H9 (cell line): ENCODE results near the gene PLD3. TPM values are rescaled to one million over a fixed set of nuclear protein-coding genes. Genes with fewer than 3 reads are reported as not detected.

Source experiments
- DNase-seq: peaks from one replicate; pipeline ENCODE4 v3.0.0-alpha.2; 2017
- H2AFZ ChIP-seq: one replicate; pipeline ENCODE4 v1.6.1; 2013; ENCODE audit warnings: mild to moderate bottlenecking, low read length, control low read depth, moderate library complexity
- H2AK5ac ChIP-seq: 2 replicates; pipeline ENCODE4 v1.6.1; 2013; ENCODE audit warnings: low read length, control low read depth, mixed read lengths; ENCODE audit not compliant: insufficient read length
- H2BK120ac ChIP-seq: one replicate; pipeline ENCODE4 v1.6.1; 2013; ENCODE audit warnings: low read depth, mild to moderate bottlenecking, low read length, control low read depth, inconsistent platforms; ENCODE audit not compliant: poor library complexity, severe bottlenecking
- H2BK12ac ChIP-seq: 2 replicates; pipeline ENCODE4 v1.6.1; 2013; ENCODE audit warnings: low read length, control low read depth, mixed read lengths, low read depth; ENCODE audit not compliant: insufficient read length
- H2BK15ac ChIP-seq: 2 replicates; pipeline ENCODE4 v1.6.1; 2013; ENCODE audit warnings: low read depth, low read length, control low read depth
- H2BK20ac ChIP-seq: one replicate; pipeline ENCODE4 v1.6.1; 2013; ENCODE audit warnings: low read depth, mild to moderate bottlenecking, low read length, control low read depth, inconsistent platforms; ENCODE audit not compliant: poor library complexity, severe bottlenecking
- H2BK5ac ChIP-seq: 2 replicates; pipeline ENCODE4 v1.6.1; 2013; ENCODE audit warnings: low read length, control low read depth, mixed read lengths; ENCODE audit not compliant: insufficient read length
- H3K14ac ChIP-seq: 2 replicates; pipeline ENCODE4 v1.6.1; 2013; ENCODE audit warnings: low read length, control low read depth; ENCODE audit not compliant: insufficient read depth
- H3K18ac ChIP-seq: 2 replicates; pipeline ENCODE4 v1.6.1; 2013; ENCODE audit warnings: low read depth, mild to moderate bottlenecking, mixed read lengths, low read length, control low read depth; ENCODE audit not compliant: insufficient read length
- H3K23ac ChIP-seq: 2 replicates; pipeline ENCODE4 v1.6.1; 2013; ENCODE audit warnings: low read length, control low read depth, mixed read lengths, low read depth; ENCODE audit not compliant: insufficient read length
- H3K23me2 ChIP-seq: 2 replicates; pipeline ENCODE4 v1.6.1; 2013; ENCODE audit warnings: low read depth, mild to moderate bottlenecking, mixed read lengths, low read length, control low read depth; ENCODE audit not compliant: insufficient read length, poor library complexity, severe bottlenecking
- H3K27ac ChIP-seq: 2 replicates; pipeline ENCODE4 v1.5.1; 2013; ENCODE audit warnings: low read length, control low read depth, mixed read lengths, low read depth; ENCODE audit not compliant: insufficient read length
- H3K27me3 ChIP-seq: 2 replicates; pipeline ENCODE4 v1.6.1; 2013; ENCODE audit warnings: low read length, control low read depth, inconsistent platforms; ENCODE audit not compliant: insufficient read depth
- H3K4ac ChIP-seq: 2 replicates; pipeline ENCODE4 v1.6.1; 2013; ENCODE audit warnings: low read depth, mild to moderate bottlenecking, control low read depth, inconsistent platforms, low read length, moderate library complexity
- H3K4me1 ChIP-seq: 2 replicates; pipeline ENCODE4 v1.6.1; 2013; ENCODE audit warnings: low read length, control low read depth, inconsistent platforms; ENCODE audit not compliant: insufficient read depth
- H3K4me2 ChIP-seq: 2 replicates; pipeline ENCODE4 v1.6.1; 2013; ENCODE audit warnings: low read length, control low read depth, mixed read lengths; ENCODE audit not compliant: insufficient read length, insufficient read depth
- H3K56ac ChIP-seq: 2 replicates; pipeline ENCODE4 v1.6.1; 2013; ENCODE audit warnings: low read depth, mild to moderate bottlenecking, mixed read lengths, low read length, control low read depth; ENCODE audit not compliant: insufficient read length
- H3K79me1 ChIP-seq: 2 replicates; pipeline ENCODE4 v1.6.1; 2013; ENCODE audit warnings: low read depth, mild to moderate bottlenecking, moderate library complexity, low read length, control low read depth, inconsistent platforms; ENCODE audit not compliant: insufficient read depth, poor library complexity, severe bottlenecking
- H3K79me2 ChIP-seq: 2 replicates; pipeline ENCODE4 v1.6.1; 2013; ENCODE audit warnings: low read length, control low read depth, inconsistent platforms; ENCODE audit not compliant: insufficient read depth
- H3K9ac ChIP-seq: 2 replicates; pipeline ENCODE4 v1.6.1; 2013; ENCODE audit warnings: low read length, control low read depth, mixed read lengths; ENCODE audit not compliant: insufficient read length; ENCODE audit errors: extremely low read depth
- H3K9me3 ChIP-seq: one replicate; pipeline ENCODE4 v1.6.1; 2013; ENCODE audit warnings: low read depth, low read length, inconsistent platforms; ENCODE audit not compliant: control insufficient read depth
- H3T11ph ChIP-seq: one replicate; pipeline ENCODE4 v1.6.1; 2013; ENCODE audit warnings: mild to moderate bottlenecking, low read length, control low read depth, inconsistent platforms
- H4K20me1 ChIP-seq: one replicate; pipeline ENCODE4 v1.6.1; 2013; ENCODE audit not compliant: control insufficient read depth, insufficient read length, insufficient read depth
- H4K5ac ChIP-seq: 2 replicates; pipeline ENCODE4 v1.6.1; 2013; ENCODE audit warnings: low read depth, mild to moderate bottlenecking, mixed read lengths, low read length, control low read depth; ENCODE audit not compliant: insufficient read length
- H4K8ac ChIP-seq: replicated peaks from 2 replicates; pipeline ENCODE4 v1.6.1; 2013; ENCODE audit warnings: low read length, control low read depth, mixed read lengths, low read depth; ENCODE audit not compliant: insufficient read length
- H4K91ac ChIP-seq: 2 replicates; pipeline ENCODE4 v1.6.1; 2013; ENCODE audit warnings: low read depth, mild to moderate bottlenecking, moderate library complexity, mixed read lengths, low read length, control low read depth; ENCODE audit not compliant: insufficient read length
- H3K27ac Mint-ChIP-seq, 3 experiments: 2 replicates in 2 of 3; 3 replicates in 1 of 3; pipeline ENCODE4 v1.8.0; 2020 to 2021; ENCODE audit warnings: mixed read lengths in 3 of 3, mild to moderate bottlenecking in 1 of 3, moderate library complexity in 1 of 3
- H3K27me3 Mint-ChIP-seq: 2 replicates; pipeline ENCODE4 v1.8.0; 2021; ENCODE audit warnings: low read depth, mild to moderate bottlenecking, moderate library complexity, mixed read lengths
- H3K36me3 Mint-ChIP-seq, 3 experiments: 2 replicates in 2 of 3; 3 replicates in 1 of 3; pipeline ENCODE4 v1.8.0; 2020 to 2021; ENCODE audit warnings: low read depth in 3 of 3, mixed read lengths in 3 of 3; ENCODE audit not compliant: insufficient read depth in 1 of 3
- H3K4me1 Mint-ChIP-seq, 2 experiments: 2 replicates each; pipeline ENCODE4 v1.8.0; 2020; ENCODE audit warnings: mixed read lengths in 2 of 2
- H3K4me3 Mint-ChIP-seq, 2 experiments: 2 replicates in 1 of 2; 3 replicates in 1 of 2; pipeline ENCODE4 v1.8.0; 2020 to 2021; ENCODE audit warnings: mild to moderate bottlenecking in 2 of 2, mixed read lengths in 2 of 2, moderate library complexity in 1 of 2
- H3K9me3 Mint-ChIP-seq, 2 experiments: 2 replicates in 1 of 2; 3 replicates in 1 of 2; pipeline ENCODE4 v1.8.0; 2020; ENCODE audit warnings: mild to moderate bottlenecking in 2 of 2, mixed read lengths in 2 of 2, moderate library complexity in 1 of 2
- CTCF ChIP-seq: fragments of 200-600 bp; sonication (generic); conservative IDR thresholded peaks from 3 replicates; pipeline ENCODE4 v1.8.0; 2021; ENCODE audit warnings: antibody characterized with exemption, mild to moderate bottlenecking
- WGBS: extraction: QIAGEN DNeasy Blood & Tissue Kit; methylation state at CpG from one replicate; pipeline ENCODE4 v1.1.7; 2013; ENCODE audit warnings: missing lambda C conversion rate, low lambda C conversion rate, mixed read lengths; ENCODE audit not compliant: insufficient read length; ENCODE audit errors: extremely low coverage; 5-methylcytosine and 5-hydroxymethylcytosine counted together
- total RNA-seq: library from RNA; stranded (reverse); gene quantifications from 2 replicates; pipeline ENCODE4 v1.2.1, GENCODE V29; 2021

Gene PLD3
- total RNA-seq, 1 experiment from 2014 or later, result 194 TPM

DNA sequence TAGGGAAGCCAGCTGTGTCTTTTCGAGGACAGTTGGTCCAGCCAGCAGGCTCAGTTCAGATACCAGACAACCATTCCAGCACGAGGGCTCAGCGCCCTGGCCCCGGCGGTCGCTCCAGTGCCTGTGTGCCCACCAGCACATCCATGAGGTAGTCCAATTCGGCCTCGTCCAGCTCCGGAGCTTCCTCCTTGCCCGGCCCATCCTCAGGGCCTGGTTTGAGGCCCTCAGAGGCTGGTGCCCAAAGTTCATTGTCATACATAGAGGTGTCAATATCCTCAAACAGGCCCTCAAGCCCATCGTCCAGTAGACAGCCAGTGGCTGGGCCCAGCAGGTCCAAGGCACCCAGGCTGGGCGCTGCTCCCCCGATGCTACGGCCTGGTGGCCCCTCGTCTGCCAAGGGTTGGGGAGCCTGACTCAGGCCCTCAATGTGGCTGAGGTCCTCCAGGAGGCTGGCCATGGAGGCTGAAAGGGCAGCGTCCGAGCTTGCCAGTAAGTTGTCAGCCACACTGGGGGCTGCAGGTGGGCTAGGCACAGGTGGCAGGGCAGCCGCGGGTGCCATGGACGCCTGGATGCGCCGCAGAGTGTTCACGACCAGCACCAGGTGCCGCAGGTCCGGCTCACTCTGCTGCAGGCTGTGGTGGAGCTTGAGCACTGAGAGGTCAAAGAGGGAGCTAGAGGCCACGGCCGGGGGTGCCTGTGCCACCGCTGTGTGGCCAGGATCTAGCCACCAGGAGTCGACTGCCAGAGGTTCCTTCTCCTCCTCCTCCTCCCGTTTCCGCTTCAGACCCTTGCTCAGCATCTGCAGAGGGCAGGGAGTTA is 74.5 kb downstream of the PLD3 start:
- no peaks in the 10 kb centered on the region for H4K20me1 ChIP-seq
- no peaks in the 10 kb centered on the region for H3K79me2 ChIP-seq
- peaks cover 19% of the 10 kb centered on the region in 2 experiments for H3K4me1 Mint-ChIP-seq
- H2AK5ac ChIP-seq, result no peak overlapping the region
- no peaks in the 10 kb centered on the region; the same call in 1 of the 2 replicates for H3K4me1 ChIP-seq
- H3K9me3 ChIP-seq, result no peaks in the 10 kb centered on the region
- no peak overlapping the region for H2BK5ac ChIP-seq
- H3K36me3 Mint-ChIP-seq, result peaks cover 0 to 5% (median 4%) of the 10 kb centered on the region in 3 experiments; a peak in 3 of 7 replicates
- H4K5ac ChIP-seq, result no peak overlapping the region
- TF ChIP-seq CTCF, result no peak
- H3T11ph ChIP-seq, result no peak overlapping the region
- peaks cover 2% of the 10 kb centered on the region for H3K27me3 Mint-ChIP-seq
- H2AFZ ChIP-seq, result no peak overlapping the region
- no peak overlapping the region for H3K27ac Mint-ChIP-seq
- H3K9ac ChIP-seq, result no peak overlapping the region
- no peak overlapping the region for H3K27ac ChIP-seq
- H3K14ac ChIP-seq, result no peak overlapping the region
- H3K79me1 ChIP-seq, result no peaks in the 10 kb centered on the region
- WGBS, result no CpG with 5 or more reads among the region's 31 CpGs
- H3K4me2 ChIP-seq, result no peak overlapping the region
- H2BK12ac ChIP-seq, result no peak overlapping the region
- H3K9me3 Mint-ChIP-seq, result peaks cover 0 to 3% of the 10 kb centered on the region in 2 experiments; a peak in 1 of 5 replicates
- no peak overlapping the region for H2BK15ac ChIP-seq
- no peak overlapping the region for H3K56ac ChIP-seq
- no peak overlapping the region for H3K18ac ChIP-seq
- H3K23ac ChIP-seq, result no peak overlapping the region
- H3K4me3 Mint-ChIP-seq, result no peak overlapping the region
- peaks cover 16% of the 10 kb centered on the region for H3K23me2 ChIP-seq
- H3K27me3 ChIP-seq, result no peaks in the 10 kb centered on the region
- no peak overlapping the region for H3K4ac ChIP-seq
- H4K91ac ChIP-seq, result no peak overlapping the region
- H2BK120ac ChIP-seq, result no peak overlapping the region
- no peak overlapping the region for H2BK20ac ChIP-seq
- no peak for DNase-seq
- no peak overlapping the region for H4K8ac ChIP-seq
